K562 (cell line): ENCODE data around the gene NIPAL4.

ENCODE experiments used
- AFF4 ChIP-seq: sonication (generic); formaldehyde crosslinking; IDR thresholded peaks from 2 replicates; pipeline ENCODE4 v1.8.0; 2023; ENCODE audit warnings: mild to moderate bottlenecking, missing genetic modification reagents
- CBX1 ChIP-seq: sonication (generic); IDR thresholded peaks from 2 replicates; pipeline ENCODE4 v1.6.1; 2016; ENCODE audit warnings: antibody characterized with exemption, low read depth, mild to moderate bottlenecking
- FOSL1 ChIP-seq: fragments of 200-800 bp; sonication (Bioruptor generic); conservative IDR thresholded peaks from 2 replicates; pipeline ENCODE4 v1.6.1; 2016; ENCODE audit warnings: missing genetic modification characterization, missing compliant biosample characterization
- RBM25 ChIP-seq: fragments of 200-400 bp; formaldehyde crosslinking; IDR thresholded peaks from 2 replicates; pipeline ENCODE4 v1.6.1; 2018; ENCODE audit warnings: low read length, low read depth, moderate library complexity; ENCODE audit not compliant: severe bottlenecking
- SMARCB1 ChIP-seq: IDR thresholded peaks from 2 replicates; pipeline ENCODE4 v1.6.1; 2011; ENCODE audit warnings: improper control_type of control experiment, low read depth; ENCODE audit not compliant: insufficient read length

DNA sequence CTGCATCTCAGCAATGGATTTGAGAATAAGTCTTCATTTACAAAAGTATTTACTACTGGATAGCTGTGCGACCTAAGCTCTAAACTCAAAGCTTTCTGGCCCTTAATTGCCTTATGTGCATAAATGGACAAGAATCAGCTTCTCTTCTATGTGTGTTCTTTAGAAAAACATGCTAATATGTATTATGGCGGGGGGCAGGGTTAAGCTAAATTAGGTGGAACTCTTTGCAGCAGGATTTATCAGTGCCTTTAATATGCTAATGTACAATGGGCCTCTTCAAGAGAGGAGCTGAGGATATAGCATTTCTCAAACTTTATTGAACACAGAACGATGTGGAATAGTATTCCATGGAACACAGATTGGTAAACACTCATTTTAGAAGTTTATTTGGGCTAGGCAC, 10.0 kb upstream of the NIPAL4 start:
- TF ChIP-seq SMARCB1 (no peak), RBM25 (no peak), AFF4 (CRISPR knock-in tag) (no peak), FOSL1 (tag) (no peak), CBX1 (no peak)
